Neural cell (in vitro differentiated cells): ENCODE results near the gene ZIC4.

Experiments used
- EP300 ChIP-seq: fragments of 450-650 bp; conservative IDR thresholded peaks from 2 replicates; pipeline ENCODE4 v1.6.1; 2014; ENCODE audit warnings: antibody characterized with exemption, mild to moderate bottlenecking, moderate library complexity; ENCODE audit not compliant: poor library complexity, severe bottlenecking
- EZH2 ChIP-seq: fragments of 200-600, 300-800 bp; shearing (Covaris generic), sonication (generic); IDR thresholded peaks from 2 replicates; pipeline ENCODE4 v1.6.1; 2014; ENCODE audit warnings: antibody characterized with exemption, low read length, borderline replicate concordance, mild to moderate bottlenecking; ENCODE audit not compliant: insufficient read depth, poor library complexity, severe bottlenecking
- POLR2AphosphoS5 ChIP-seq: IDR thresholded peaks from 2 replicates; pipeline ENCODE4 v1.6.1; 2012
- RAD21 ChIP-seq: fragments of 450-650 bp; conservative IDR thresholded peaks from 2 replicates; pipeline ENCODE4 v1.6.1; 2014; ENCODE audit warnings: antibody characterized with exemption, mild to moderate bottlenecking, moderate library complexity
- TAF1 ChIP-seq: IDR thresholded peaks from 2 replicates; pipeline ENCODE4 v1.6.1; 2012; ENCODE audit warnings: low read depth
- TF ChIP-seq, protein P1 (sequence below): fragments of 450-650 bp; IDR thresholded peaks from 2 replicates; pipeline ENCODE4 v1.5.1; 2014; ENCODE audit warnings: antibody characterized with exemption, mild to moderate bottlenecking, moderate library complexity; ENCODE audit not compliant: poor library complexity, severe bottlenecking

DNA sequence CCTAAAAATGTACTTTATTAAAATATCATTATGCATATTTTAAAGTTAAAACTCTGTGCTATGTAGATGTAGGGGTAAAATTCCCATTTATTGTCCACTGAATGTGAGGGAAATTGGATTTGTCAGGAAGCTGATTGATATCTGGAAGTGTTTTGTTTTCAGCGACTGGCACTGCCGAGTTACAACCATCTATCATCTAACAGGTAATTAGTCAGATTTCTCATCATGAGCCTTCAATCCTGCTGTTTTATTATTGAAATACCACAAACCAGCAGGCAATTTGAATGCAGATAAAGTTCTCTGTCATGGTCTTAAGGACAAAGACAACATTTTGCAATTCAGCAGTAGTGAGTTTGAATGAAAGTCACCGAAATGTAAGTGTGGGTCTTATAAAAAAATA, 43.3 kb upstream of the ZIC4 start:
- TF ChIP-seq, protein P1, sequence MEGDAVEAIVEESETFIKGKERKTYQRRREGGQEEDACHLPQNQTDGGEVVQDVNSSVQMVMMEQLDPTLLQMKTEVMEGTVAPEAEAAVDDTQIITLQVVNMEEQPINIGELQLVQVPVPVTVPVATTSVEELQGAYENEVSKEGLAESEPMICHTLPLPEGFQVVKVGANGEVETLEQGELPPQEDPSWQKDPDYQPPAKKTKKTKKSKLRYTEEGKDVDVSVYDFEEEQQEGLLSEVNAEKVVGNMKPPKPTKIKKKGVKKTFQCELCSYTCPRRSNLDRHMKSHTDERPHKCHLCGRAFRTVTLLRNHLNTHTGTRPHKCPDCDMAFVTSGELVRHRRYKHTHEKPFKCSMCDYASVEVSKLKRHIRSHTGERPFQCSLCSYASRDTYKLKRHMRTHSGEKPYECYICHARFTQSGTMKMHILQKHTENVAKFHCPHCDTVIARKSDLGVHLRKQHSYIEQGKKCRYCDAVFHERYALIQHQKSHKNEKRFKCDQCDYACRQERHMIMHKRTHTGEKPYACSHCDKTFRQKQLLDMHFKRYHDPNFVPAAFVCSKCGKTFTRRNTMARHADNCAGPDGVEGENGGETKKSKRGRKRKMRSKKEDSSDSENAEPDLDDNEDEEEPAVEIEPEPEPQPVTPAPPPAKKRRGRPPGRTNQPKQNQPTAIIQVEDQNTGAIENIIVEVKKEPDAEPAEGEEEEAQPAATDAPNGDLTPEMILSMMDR, result no peak
- TF ChIP-seq POLR2AphosphoS5 (peak; percentile 27), EP300 (peak; percentile 63), RAD21 (no peak), EZH2 (no peak), TAF1 (no peak)
